Measurements from ENCODE around the gene PPID. TPM values are rescaled to one million over a fixed set of nuclear protein-coding genes. Genes with fewer than 3 reads are reported as not detected.
"Not testable (repeated sequence)": the region's sequence is repeated elsewhere in the genome, so short reads cannot be mapped to it uniquely, and the experiment has no call there.

PPID gene
- total RNA-seq, 3 donors from 2014 or later: 56.0 to 65.6 (median 63.0) TPM

DNA sequence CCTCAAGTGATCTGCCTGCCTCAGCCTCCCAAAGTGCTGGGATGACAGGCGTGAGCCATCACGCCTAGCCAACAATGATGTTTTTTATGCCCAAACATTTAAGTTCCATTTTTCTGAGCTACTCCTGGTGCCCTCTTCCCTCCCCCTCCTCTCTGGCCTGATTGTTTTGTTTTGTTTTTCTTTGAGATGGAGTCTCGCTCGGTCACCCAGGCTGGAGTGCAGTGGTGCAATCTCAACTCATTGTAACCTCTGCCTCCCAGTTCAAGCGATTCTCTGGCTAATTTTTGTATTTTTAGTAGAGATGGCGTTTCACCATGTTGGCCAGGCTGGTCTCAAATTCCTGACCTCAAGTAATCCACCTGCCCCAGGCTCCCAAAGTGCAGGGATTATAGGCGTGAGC, 32.6 kb upstream of the PPID start:
- not testable (repeated sequence) for ATAC-seq; H3K4me3 Mint-ChIP-seq; H3K36me3 Mint-ChIP-seq (ENCODE audit: insufficient read depth); H3K9me3 Mint-ChIP-seq; DNase-seq; H3K4me1 Mint-ChIP-seq (ENCODE audit: low read depth)
- peaks cover 25% of the 10 kb centered on the region for H3K27me3 Mint-ChIP-seq (ENCODE audit: low read depth)

DNA sequence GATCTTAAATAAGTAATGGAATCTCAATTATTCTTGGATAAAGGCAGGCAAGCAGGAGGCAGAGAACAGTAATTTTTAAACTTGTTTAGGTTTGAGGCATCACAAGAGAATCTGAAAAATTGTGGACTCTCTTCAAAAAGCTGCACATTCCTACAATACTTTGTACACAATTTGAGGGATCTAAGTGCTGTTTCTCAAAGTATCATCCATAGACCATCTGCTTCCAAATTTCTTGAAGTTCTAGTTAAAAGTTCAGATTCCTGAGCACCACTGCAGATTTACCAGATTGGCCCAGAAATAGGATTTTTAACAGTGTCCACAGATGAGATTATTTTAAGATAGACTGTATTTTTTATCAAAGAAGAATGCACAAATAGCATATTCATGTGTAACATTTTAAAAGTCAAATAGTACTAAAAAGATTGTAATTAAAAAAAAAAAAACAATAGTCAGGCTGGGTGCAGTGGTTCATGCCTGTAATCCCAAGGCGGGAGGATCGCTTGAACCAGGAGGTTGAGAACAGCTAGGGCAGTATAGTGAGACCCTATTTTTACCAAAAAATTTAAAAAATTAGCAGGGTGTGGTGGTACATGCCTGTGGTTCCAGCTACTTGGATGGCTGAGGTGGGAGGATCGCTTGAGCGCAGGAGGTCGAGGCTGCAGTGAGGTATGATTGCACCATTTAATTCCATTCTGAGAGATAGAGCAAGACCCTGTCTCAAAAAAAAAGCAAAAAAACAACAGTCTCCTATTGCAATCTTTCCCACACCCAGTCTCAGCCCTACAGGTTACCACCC, 31.4 kb upstream of the PPID start:
- DNase-seq (no peak), ATAC-seq (no peak)
- Mint-ChIP-seq H3K36me3 (ENCODE audit: insufficient read depth) (no peaks in the 10 kb centered on the region), H3K27me3 (ENCODE audit: low read depth) (peaks cover 24% of the 10 kb centered on the region), H3K4me1 (ENCODE audit: low read depth) (no peaks in the 10 kb centered on the region), H3K4me3 (no peak overlapping the region), H3K9me3 (no peaks in the 10 kb centered on the region)

DNA sequence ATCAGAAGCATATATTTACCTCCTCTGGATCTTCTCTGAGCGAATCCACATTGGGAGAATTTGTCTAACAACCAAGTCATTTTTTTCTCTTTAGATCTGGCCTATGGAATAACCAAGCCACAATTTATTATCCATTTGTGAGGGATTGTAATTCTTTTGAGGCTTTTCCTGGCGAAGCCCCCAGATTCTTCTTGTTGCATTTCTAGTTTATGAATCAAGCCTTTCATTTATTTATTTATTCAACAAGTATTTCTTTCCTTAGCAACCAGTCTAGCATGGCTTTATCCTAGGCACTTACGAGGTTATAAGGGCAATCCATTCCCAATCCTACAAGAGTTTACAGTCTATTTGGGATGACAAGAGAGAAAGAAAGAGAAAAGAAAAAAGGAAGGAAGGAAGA, 27.2 kb upstream of the PPID start:
- H3K4me1 Mint-ChIP-seq (ENCODE audit: low read depth): no peaks in the 10 kb centered on the region
- H3K27me3 Mint-ChIP-seq (ENCODE audit: low read depth): peaks cover 5% of the 10 kb centered on the region
- H3K36me3 Mint-ChIP-seq (ENCODE audit: insufficient read depth): no peaks in the 10 kb centered on the region
- H3K4me3 Mint-ChIP-seq: no peak overlapping the region
- DNase-seq: no peak
- ATAC-seq: no peak
- H3K9me3 Mint-ChIP-seq: no peaks in the 10 kb centered on the region

DNA sequence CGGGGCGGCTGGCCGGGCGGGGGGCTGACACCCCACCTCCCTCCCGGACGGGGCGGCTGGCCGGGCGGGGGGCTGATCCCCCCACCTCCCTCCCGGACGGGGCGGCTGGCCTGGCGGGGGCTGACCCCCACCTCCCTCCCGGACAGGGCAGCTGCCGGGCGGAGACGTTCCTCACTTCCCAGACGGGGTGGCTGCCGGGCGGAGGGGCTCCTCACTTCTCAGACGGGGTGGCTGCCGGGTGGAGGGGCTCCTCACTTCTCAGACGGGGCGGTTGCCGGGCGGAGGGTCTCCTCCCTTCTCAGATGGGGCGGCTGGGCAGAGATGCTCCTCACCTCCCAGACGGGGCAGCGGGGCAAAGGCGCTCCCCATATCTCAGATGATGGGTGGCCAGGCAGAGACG, 23.3 kb upstream of the PPID start:
- not testable (repeated sequence) for H3K9me3 Mint-ChIP-seq; H3K4me3 Mint-ChIP-seq; ATAC-seq; H3K36me3 Mint-ChIP-seq (ENCODE audit: insufficient read depth); DNase-seq; H3K4me1 Mint-ChIP-seq (ENCODE audit: low read depth); H3K27me3 Mint-ChIP-seq (ENCODE audit: low read depth)

- H3K4me1 Mint-ChIP-seq (ENCODE audit: low read depth): no peaks in the 10 kb centered on the region
- H3K36me3 Mint-ChIP-seq (ENCODE audit: insufficient read depth): no peaks in the 10 kb centered on the region
- no peak for ATAC-seq
Measured at GRCh38 chr4:158741326-158742021, 18.3 kb upstream of the PPID start.

GRCh38 chr4:158739600-158739999, 16.4 kb upstream of the PPID start:
- Mint-ChIP-seq H3K4me3 (no peak overlapping the region), H3K9me3 (no peaks in the 10 kb centered on the region), H3K27me3 (ENCODE audit: low read depth) (peaks cover 9% of the 10 kb centered on the region), H3K4me1 (ENCODE audit: low read depth) (no peaks in the 10 kb centered on the region), H3K36me3 (ENCODE audit: insufficient read depth) (no peaks in the 10 kb centered on the region)
- ATAC-seq (no peak), DNase-seq (no peak)

More at GRCh38 chr4:158741326-158742021, 18.3 kb upstream of the PPID start:
- Mint-ChIP-seq H3K27me3 (ENCODE audit: low read depth) (peaks cover 6% of the 10 kb centered on the region), H3K4me3 (no peak overlapping the region), H3K9me3 (no peaks in the 10 kb centered on the region)
- no peak for DNase-seq

DNA sequence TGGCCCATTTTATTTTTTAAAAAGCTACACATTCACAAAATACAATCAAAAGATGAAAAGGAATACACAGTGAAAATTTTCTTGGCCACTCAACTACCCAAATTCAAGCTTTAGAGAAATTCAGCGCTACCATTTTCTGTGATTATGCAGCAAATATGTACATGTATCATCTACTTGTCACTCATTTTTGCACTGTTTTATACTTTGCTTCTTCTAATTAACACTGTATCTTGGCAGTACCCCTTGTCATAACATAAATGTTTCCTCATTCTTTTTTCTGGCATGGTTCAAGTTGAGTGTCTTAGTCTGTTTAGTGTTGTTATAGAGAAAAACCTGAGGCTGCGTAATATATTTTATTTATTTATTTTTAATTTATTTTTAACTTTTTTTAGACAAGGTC, 15.7 kb upstream of the PPID start:
- ATAC-seq: no peak
- peaks cover 9% of the 10 kb centered on the region for H3K27me3 Mint-ChIP-seq (ENCODE audit: low read depth)

DNA sequence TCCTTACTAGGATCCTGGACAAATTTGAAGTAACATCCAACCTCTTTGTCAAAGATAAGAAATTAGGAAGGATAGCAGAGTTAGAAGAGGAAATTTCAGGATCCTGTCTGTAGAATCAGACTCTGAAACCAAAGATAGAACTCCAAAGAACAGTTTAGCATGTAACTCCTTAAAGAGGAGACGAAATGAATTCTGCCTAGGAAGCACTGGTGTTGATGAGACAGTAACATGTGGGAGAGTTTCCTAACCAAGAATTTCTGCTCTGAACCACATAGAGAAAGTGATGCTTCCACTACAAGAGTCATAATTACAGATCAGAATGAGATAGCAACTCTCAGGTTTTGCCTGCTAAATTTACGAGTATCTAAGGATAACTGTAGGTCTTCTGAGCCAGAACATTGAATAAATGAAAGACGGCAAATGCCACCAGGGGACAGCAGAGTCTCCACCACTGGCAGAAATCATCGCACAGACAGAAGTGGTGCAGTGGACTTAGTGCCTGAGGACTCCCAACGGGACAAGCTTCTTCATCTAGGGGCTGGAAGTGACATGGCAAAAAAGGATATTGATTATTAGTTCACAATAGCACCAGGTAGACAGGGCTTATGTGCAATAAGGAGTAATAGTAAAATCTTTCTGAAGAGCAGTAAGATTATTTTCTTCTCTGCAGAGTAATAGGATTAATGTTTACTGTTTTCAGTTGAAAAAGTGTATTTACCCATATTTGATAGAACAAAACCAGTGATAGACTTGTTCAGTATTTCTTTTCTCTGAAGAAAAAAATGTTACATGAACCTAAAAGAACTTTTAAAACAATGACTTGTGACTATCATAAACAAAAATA, 6.7 kb upstream of the PPID start:
- H3K36me3 Mint-ChIP-seq (ENCODE audit: insufficient read depth): no peaks in the 10 kb centered on the region
- H3K9me3 Mint-ChIP-seq: no peaks in the 10 kb centered on the region
- H3K4me3 Mint-ChIP-seq: no peak overlapping the region
- DNase-seq (peak; percentile 32), ATAC-seq (peak; percentile 82 to 87)
- peaks cover 42% of the 10 kb centered on the region for H3K27me3 Mint-ChIP-seq (ENCODE audit: low read depth)
- peaks cover 6% of the 10 kb centered on the region for H3K4me1 Mint-ChIP-seq (ENCODE audit: low read depth)

More for the DNA sequence above, 15.7 kb upstream of the PPID start:
- no peak overlapping the region for H3K4me3 Mint-ChIP-seq
- H3K4me1 Mint-ChIP-seq (ENCODE audit: low read depth): no peaks in the 10 kb centered on the region
- DNase-seq: no peak
- H3K36me3 Mint-ChIP-seq (ENCODE audit: insufficient read depth): no peaks in the 10 kb centered on the region
- no peaks in the 10 kb centered on the region for H3K9me3 Mint-ChIP-seq

DNA sequence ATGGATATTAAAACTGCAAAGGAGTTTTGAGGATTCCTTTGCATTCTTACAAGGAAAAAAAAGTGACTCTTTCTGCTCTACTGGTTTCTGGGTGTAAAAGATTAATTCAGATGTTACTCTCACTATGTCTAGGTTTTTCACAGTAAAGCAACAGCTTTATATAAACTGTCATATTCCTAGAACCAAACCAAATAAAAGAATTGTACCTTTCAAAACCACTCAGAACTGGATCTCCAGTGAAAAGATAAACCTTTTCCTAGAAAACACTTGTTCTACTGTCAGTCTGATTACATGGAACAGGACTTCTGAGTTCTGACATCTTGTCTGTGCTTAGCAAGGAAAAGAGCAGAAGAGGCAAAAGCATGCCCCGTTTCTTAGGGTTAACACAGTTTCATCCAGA, 5.0 kb upstream of the PPID start:
- peaks cover 39% of the 10 kb centered on the region for H3K27me3 Mint-ChIP-seq (ENCODE audit: low read depth)
- ATAC-seq (no peak), DNase-seq (no peak)
- no peaks in the 10 kb centered on the region for H3K9me3 Mint-ChIP-seq
- peaks cover 16% of the 10 kb centered on the region for H3K4me1 Mint-ChIP-seq (ENCODE audit: low read depth)
- H3K4me3 Mint-ChIP-seq: no peak overlapping the region
- H3K36me3 Mint-ChIP-seq (ENCODE audit: insufficient read depth): no peaks in the 10 kb centered on the region

DNA sequence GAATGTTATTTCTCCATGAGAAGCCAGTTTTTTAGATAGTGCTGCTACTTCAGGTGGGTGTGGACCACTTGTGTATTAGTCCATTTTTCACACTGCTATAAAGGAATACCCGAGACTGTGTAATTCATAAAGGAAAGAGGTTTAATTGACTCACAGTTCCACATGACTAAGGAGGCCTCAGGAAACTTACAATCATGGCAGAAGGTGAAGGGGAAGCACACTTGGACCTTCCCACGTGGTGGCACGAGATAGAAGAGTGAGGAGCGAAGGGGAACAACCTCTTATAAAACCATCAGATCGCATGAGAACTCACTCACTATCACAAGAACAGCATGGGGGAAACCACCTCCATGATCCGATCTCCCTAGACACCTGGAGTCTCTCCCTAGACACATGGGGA, 3.4 kb upstream of the PPID start:
- H3K27me3 Mint-ChIP-seq (ENCODE audit: low read depth): peaks cover 33% of the 10 kb centered on the region
- no peak overlapping the region for H3K4me3 Mint-ChIP-seq
- no peaks in the 10 kb centered on the region for H3K9me3 Mint-ChIP-seq
- DNase-seq (no peak), ATAC-seq (no peak)
- peaks cover 25% of the 10 kb centered on the region for H3K4me1 Mint-ChIP-seq (ENCODE audit: low read depth)
- H3K36me3 Mint-ChIP-seq (ENCODE audit: insufficient read depth): peaks cover 1% of the 10 kb centered on the region

DNA sequence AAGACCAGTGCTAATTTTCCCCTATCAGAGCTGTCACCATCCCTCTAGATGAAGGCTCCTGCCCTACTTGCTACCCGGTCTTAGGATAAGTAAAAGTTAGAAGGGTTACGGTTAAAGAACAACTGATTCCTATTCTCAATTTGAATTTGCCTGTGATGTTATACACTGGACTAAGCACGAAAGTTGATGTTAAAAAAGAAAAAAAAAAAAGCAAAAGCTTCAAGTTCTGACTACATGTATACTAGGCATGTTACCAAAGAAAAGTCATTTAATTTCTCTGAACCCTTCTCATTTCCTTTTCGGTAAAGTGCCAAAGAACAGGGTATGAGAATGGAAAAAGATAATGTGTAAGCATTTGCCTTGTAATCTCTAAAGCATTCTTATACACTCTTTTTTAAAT, 1.4 kb upstream of the PPID start:
- peak overlapping the region; percentile 94 for H3K4me3 Mint-ChIP-seq
- no peaks in the 10 kb centered on the region for H3K9me3 Mint-ChIP-seq
- peaks cover 12% of the 10 kb centered on the region for H3K36me3 Mint-ChIP-seq (ENCODE audit: insufficient read depth)
- DNase-seq (no peak), ATAC-seq (no peak)
- H3K27me3 Mint-ChIP-seq (ENCODE audit: low read depth): peaks cover 23% of the 10 kb centered on the region
- peaks cover 30% of the 10 kb centered on the region for H3K4me1 Mint-ChIP-seq (ENCODE audit: low read depth)

DNA sequence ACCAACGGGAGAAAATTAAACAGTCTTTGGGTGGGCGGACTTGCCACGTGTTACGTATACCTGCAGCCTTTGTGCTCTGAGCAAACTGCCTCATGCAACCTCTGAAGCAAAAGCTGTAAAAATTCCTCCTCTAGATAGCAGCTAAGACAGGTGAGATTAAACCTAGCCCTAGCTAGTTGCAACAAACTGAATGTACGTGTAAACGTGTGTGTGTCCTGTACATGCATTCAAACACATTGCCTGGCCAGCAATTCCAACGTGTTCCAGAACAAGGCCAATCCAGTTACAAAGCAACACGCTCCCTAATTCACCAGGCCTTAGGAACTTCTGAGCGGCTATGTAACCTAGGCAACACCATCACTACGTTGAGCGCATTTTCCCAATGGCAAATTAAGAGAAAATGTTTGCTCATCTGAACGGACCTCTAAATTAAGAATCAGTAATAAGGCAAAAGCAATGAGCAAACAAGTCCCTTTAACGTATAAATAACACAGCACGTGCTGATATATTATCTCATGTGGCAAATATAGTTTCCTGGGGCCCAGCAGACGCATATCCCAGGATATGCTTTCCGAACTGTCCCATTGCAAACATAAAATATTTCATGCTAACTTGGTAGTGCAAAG, 792 bp downstream of the PPID start:
- peaks cover 33% of the 10 kb centered on the region for H3K4me1 Mint-ChIP-seq (ENCODE audit: low read depth)
- no peaks in the 10 kb centered on the region for H3K9me3 Mint-ChIP-seq
- peak; percentile 1 to 5 for ATAC-seq

GRCh38 chr4:158721680-158722079, 1.5 kb downstream of the PPID start:
- Mint-ChIP-seq H3K27me3 (ENCODE audit: low read depth) (peaks cover 6% of the 10 kb centered on the region), H3K4me3 (peak overlapping the region; percentile 94), H3K9me3 (no peaks in the 10 kb centered on the region), H3K4me1 (ENCODE audit: low read depth) (peaks cover 33% of the 10 kb centered on the region), H3K36me3 (ENCODE audit: insufficient read depth) (peaks cover 31% of the 10 kb centered on the region)
- ATAC-seq (no peak), DNase-seq (no peak)

More for the DNA sequence above, 792 bp downstream of the PPID start:
- Mint-ChIP-seq H3K36me3 (ENCODE audit: insufficient read depth) (peaks cover 31% of the 10 kb centered on the region), H3K27me3 (ENCODE audit: low read depth) (peaks cover 10% of the 10 kb centered on the region), H3K4me3 (peak overlapping the region; percentile 94)
- no peak for DNase-seq

- DNase-seq (no peak), ATAC-seq (no peak)
- H3K36me3 Mint-ChIP-seq (ENCODE audit: insufficient read depth): peaks cover 47% of the 10 kb centered on the region
- no peaks in the 10 kb centered on the region for H3K27me3 Mint-ChIP-seq (ENCODE audit: low read depth)
- no peak overlapping the region for H3K4me3 Mint-ChIP-seq
- peaks cover 8% of the 10 kb centered on the region for H3K4me1 Mint-ChIP-seq (ENCODE audit: low read depth)
- no peaks in the 10 kb centered on the region for H3K9me3 Mint-ChIP-seq
Measured at GRCh38 chr4:158715802-158716201, 7.4 kb downstream of the PPID start.
